Amniotic stem cell (primary cell): ENCODE data around the gene PCGF6.
A peak's percentile ranks its signal among the peaks of the same experiment; 100 is the strongest.
"Not testable (repeated sequence)": the region's sequence is repeated elsewhere in the genome, so short reads cannot be mapped to it uniquely, and the experiment has no call there.

Experiments
- DNase-seq: peaks from one replicate; lab custom pipeline; 2025; lab: John Stamatoyannopoulos, UW

The PCGF6 gene, protein sequence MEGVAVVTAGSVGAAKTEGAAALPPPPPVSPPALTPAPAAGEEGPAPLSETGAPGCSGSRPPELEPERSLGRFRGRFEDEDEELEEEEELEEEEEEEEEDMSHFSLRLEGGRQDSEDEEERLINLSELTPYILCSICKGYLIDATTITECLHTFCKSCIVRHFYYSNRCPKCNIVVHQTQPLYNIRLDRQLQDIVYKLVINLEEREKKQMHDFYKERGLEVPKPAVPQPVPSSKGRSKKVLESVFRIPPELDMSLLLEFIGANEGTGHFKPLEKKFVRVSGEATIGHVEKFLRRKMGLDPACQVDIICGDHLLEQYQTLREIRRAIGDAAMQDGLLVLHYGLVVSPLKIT

DNA sequence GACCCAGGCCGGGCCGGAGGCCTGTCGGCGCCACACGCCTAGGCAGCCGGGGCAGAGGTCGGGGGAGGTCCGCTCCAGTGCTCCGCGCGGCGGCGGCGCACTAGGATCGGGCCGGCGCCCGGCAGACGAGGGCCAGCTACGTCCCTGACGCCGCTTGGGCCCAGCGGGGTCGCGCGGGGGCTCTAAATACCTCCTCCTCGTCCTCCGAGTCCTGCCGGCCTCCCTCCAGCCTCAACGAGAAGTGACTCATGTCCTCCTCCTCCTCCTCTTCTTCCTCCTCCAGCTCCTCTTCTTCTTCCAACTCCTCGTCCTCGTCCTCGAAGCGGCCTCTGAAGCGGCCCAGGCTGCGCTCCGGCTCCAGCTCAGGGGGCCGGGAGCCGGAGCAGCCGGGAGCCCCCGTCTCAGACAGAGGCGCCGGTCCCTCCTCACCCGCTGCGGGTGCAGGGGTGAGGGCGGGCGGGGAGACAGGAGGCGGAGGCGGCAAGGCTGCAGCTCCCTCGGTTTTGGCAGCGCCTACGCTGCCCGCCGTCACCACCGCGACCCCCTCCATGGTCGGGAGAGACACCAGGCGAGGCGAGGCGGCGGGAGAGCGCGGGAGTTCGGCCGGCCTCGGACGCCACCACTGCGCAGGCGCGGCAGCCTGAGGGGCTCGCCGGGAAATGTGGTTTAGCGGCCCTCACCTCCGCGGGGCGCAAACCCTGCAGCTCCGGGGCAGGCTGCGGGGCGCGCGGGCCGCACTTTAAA is at the start of gene PCGF6:
Gene PCGF6 (minus strand): TSS at position 624 of the 744 bp plus-strand sequence. CDS start 74 bp downstream, at position 550.
- peak; percentile 30 for DNase-seq

GRCh38 chr10:103397191-103397825 is 46.4 kb upstream of the PCGF6 start:
- no peak for DNase-seq

- DNase-seq = no peak
Measured at GRCh38 chr10:103396789-103397087, 45.8 kb upstream of the PCGF6 start.

GRCh38 chr10:103396067-103396788 is 45.3 kb upstream of the PCGF6 start, which contains the start of the genes ATP5MK and PDCD11:
TSS of gene ATP5MK (minus strand) at chr10:103396475. CDS start at chr10:103392457, 4,018 bp downstream.
TSS of gene PDCD11 (plus strand) at chr10:103396626. CDS start at chr10:103398427, 1,801 bp downstream.
- DNase-seq = peak; percentile 99

GRCh38 chr10:103395754-103396066 is 44.8 kb upstream of the PCGF6 start:
- no peak for DNase-seq

DNA sequence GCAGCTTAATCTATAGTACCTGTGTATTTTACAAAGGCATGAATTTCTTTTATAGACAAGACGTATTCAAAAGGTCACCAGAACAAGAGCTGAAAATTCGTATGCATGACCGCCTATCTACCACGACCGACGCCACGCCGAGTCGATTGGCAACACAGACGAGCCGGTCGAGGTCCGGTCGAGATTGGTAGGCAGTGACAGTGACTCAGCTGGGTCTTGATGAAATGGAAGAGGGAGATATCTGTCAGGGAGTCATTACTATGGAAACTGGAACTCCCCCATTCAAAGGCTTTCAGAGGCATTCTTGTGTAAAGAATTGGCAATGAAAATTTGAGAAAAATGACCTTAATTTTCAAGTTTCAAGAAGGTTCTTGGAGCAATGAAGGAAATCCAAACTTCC is 43.2 kb upstream of the PCGF6 start:
- no peak for DNase-seq

GRCh38 chr10:103382769-103383168 is 31.8 kb upstream of the PCGF6 start:
- no peak for DNase-seq

DNA sequence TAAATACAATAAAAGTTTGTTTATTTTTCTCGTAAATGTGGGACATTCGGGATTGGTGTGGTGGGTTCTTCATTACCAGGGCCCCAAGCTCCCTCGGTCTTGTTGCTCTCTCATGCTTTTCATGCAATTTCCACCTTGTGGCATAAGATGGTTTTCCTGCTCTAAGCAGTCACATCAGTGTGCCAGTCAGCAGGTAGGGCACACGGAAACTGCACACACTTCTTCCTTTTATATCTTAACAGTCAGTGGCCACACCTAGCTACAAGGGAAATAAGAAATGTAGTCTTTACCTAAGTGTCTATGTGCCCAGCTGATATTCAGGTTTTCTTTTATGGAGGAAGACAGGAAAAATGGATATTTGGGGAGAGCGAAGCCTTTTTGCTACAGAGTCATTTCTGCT is 23.3 kb upstream of the PCGF6 start:
- no peak for DNase-seq

DNA sequence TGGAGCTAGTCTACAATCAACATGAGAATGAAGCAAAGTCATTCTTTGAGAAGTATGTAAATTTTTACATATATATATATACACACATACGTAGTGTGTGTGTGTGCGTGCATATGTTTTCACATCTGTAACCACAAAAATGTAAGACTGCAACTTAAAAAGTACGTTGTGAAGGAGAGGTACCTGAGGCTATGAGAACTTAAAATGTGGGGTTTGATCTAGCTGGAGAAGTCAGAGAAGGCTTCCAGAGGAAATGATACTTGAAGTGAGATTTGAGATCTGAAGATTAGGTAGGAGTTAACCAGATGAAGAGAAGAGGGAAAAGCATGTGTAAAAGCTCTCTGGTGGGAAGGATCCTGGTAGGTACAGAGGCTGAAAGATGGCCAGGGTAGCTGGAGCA is 22.6 kb upstream of the PCGF6 start:
- DNase-seq = no peak

- peak; percentile 89 for DNase-seq
Measured at GRCh38 chr10:103367782-103368518, 17.0 kb upstream of the PCGF6 start, which contains the start of gene TAF5. TSS of gene TAF5 (plus strand) at chr10:103367976. CDS start at chr10:103367990, 14 bp downstream.

DNA sequence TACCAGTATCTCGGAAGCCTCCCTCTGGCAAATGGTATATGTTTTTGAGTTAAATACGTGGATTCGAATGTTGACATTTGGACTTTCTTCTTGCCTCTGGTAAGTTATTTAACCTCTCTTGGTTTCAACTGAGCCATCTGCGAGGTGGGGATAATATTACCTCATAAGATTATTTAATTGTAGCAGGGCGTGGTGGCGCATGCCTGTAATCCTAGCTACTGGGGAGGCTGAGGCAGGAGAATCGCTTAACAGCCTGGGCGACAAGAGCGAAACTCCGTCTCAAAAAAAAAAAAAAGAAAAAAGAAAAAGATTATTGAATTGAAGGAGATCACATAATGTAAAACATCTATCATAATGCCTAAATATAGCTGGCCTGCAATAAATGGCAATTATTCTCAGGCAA is 16.4 kb upstream of the PCGF6 start:
- DNase-seq = no peak

DNA sequence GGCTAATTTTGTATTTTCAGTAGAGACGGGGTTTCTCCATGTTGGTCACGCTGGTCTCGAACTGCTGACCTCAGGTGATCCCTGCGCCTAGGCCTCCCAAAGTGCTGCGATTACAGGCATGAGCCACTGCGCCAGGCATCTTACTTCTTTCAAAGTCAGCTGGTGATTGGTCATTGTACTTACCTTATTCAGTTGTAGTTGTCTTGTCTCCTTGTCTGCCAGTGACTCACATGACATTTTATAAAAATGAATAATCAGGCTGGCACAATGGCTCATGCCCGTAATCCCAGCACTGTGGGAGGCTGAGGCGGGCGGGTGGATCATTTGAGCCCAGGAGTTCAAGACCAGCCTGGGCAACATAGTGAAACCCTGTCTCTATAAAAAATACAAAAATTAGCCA is 9.9 kb upstream of the PCGF6 start:
- DNase-seq = not testable (repeated sequence)

GRCh38 chr10:103359493-103359892 is 8.6 kb upstream of the PCGF6 start:
- DNase-seq = not testable (repeated sequence)

DNA sequence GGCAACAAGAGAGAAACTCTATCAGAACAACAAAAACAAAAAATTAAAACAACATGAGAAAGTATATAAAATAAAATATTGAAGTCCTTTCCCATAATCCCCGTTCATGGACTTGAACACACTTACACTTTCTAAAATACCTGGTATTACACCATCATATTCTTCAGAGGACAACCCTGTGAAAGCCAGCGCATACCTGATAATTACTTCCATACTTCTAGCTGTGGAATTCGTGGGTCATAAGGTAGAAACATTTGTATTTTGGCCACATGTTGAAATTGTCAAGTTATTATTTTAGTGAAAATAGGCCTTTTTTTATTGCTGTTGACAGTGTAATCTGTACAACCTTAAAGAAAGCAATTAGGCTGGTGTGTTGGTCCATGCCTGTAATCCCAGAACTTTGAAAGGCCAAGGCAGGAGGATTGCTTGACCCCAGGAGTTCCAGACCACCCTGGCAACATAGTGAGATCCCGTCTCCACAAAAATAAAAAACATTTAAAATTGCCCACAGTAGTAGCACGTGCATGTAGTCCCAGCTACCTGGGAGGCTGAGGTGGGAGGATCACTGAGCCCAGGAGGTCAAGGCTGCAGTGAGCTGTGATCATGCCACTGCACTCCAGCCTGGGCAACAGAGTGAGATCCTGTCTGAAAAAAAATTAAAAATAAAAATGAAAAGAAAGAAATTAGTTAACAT is 5.1 kb upstream of the PCGF6 start:
- DNase-seq = no peak

- DNase-seq = not testable (repeated sequence)
Measured at GRCh38 chr10:103354567-103354966, 3.6 kb upstream of the PCGF6 start.

- no peak for DNase-seq
Measured at GRCh38 chr10:103353281-103353680, 2.3 kb upstream of the PCGF6 start.

GRCh38 chr10:103350175-103350516 is 794 bp downstream of the PCGF6 start:
- DNase-seq = no peak

- no peak for DNase-seq
Measured at GRCh38 chr10:103336370-103336769, 14.6 kb downstream of the PCGF6 start.

DNA sequence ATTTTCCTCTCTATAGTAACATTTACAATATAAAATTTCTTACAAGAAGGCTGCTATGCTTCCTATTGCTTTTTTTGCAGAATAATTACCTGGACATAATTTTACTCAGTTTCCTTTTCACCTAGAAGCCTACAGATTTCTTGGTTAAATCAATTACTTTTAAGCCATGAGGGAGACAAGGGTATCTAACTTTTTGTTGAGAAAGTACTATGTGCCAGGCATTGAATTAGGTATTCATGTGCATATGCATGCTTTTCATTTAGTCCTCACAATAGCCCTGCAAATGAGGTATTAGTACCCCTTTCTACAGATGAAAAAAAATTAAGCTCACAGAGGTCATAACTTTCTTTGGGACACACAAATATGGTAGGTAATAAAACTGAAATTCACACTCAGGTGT is 16.4 kb downstream of the PCGF6 start:
- DNase-seq = no peak

GRCh38 chr10:103333934-103334520 is 16.9 kb downstream of the PCGF6 start:
- DNase-seq = no peak

- DNase-seq = no peak
Measured at GRCh38 chr10:103327906-103328305, 23.0 kb downstream of the PCGF6 start.
